ENCODE results near the gene KLHDC3.
A peak's percentile ranks its signal among the peaks of the same experiment; 100 is the strongest.

GRCh38 chr6:43059168-43060033 is 45.4 kb downstream of the KLHDC3 start, which contains the start of the genes KLC4 and MRPL2:
- peak in 1 of 2 experiments; percentile 31; a peak in 1 of 4 replicates for TF ChIP-seq HDAC2 (IDR thresholded peaks at IDR 0.05; ENCODE audit: borderline replicate concordance in 1 of 2, low read depth in 2 of 2, low read length in 2 of 2)
- no peak for TF ChIP-seq CTCF (IDR thresholded peaks at IDR 0.05; ENCODE audit: control extremely low read depth in 1 of 3, insufficient read depth in 1 of 3, low read depth in 1 of 3, low read length in 3 of 3)
- TF ChIP-seq BACH1 (IDR thresholded peaks at IDR 0.05; ENCODE audit: low read length): no peak
- TF ChIP-seq TAF1 (IDR thresholded peaks at IDR 0.05; ENCODE audit: low read depth, low read length): peak; percentile 94
- peak; percentile 79 for TF ChIP-seq SP1 (IDR thresholded peaks at IDR 0.05; ENCODE audit: low read depth, low read length)
- no peak for TF ChIP-seq SIRT6 (IDR thresholded peaks at IDR 0.05; ENCODE audit: low read length)
- no peak for TF ChIP-seq CEBPB (IDR thresholded peaks at IDR 0.05; ENCODE audit: low read depth, low read length)

Measured in H1 (cell line).